ENCODE measurements around the gene ITGA4.
A peak's percentile ranks its signal among the peaks of the same experiment; 100 is the strongest.

The ITGA4 gene

GRCh38 chr2:181570059-181570458 is 112.9 kb downstream of the ITGA4 start:
- TF ChIP-seq TEAD4 (IDR thresholded peaks at IDR 0.05) (no peak), TAF1 (IDR thresholded peaks at IDR 0.05; ENCODE audit: low read depth) (no peak), EGR1 (IDR thresholded peaks at IDR 0.05) (no peak), CEBPB (IDR thresholded peaks at IDR 0.05) (no peak), CREB1 (IDR thresholded peaks at IDR 0.05; ENCODE audit: low read depth) (no peak), REST (IDR thresholded peaks at IDR 0.05; ENCODE audit: low read depth) (no peak), EP300 (IDR thresholded peaks at IDR 0.05; ENCODE audit: borderline replicate concordance) (no peak), MAX (IDR thresholded peaks at IDR 0.05) (no peak), ZBTB7A (IDR thresholded peaks at IDR 0.05; ENCODE audit: low read depth) (no peak), USF1 (IDR thresholded peaks at IDR 0.05) (no peak), YY1 (IDR thresholded peaks at IDR 0.05; ENCODE audit: low read depth) (no peak), FOXM1 (IDR thresholded peaks at IDR 0.05; ENCODE audit: borderline replicate concordance, low read depth) (no peak), NFIC (IDR thresholded peaks at IDR 0.05) (no peak), TCF12 (IDR thresholded peaks at IDR 0.05; ENCODE audit: low read depth) (no peak), RAD21 (IDR thresholded peaks at IDR 0.05; ENCODE audit: low read depth) (no peak)

GRCh38 chr2:181570833-181571661 is 113.9 kb downstream of the ITGA4 start:
- TF ChIP-seq MAX (IDR thresholded peaks at IDR 0.05) (no peak), RAD21 (IDR thresholded peaks at IDR 0.05; ENCODE audit: low read depth) (peak; percentile 32; the same call in 1 of the 2 replicates)

GRCh38 chr2:181573140-181573736 is 116.1 kb downstream of the ITGA4 start:
- no peak for TF ChIP-seq ZBTB7A (IDR thresholded peaks at IDR 0.05; ENCODE audit: low read depth)
- TF ChIP-seq EGR1 (IDR thresholded peaks at IDR 0.05) = no peak
- no peak for TF ChIP-seq MAX (IDR thresholded peaks at IDR 0.05)
- TF ChIP-seq RAD21 (IDR thresholded peaks at IDR 0.05; ENCODE audit: low read depth) = peak; percentile 62

GRCh38 chr2:181574321-181574720 is 117.1 kb downstream of the ITGA4 start:
- no peak for TF ChIP-seq TEAD4 (IDR thresholded peaks at IDR 0.05)
- TF ChIP-seq EP300 (IDR thresholded peaks at IDR 0.05; ENCODE audit: borderline replicate concordance) = no peak
- no peak for TF ChIP-seq REST (IDR thresholded peaks at IDR 0.05; ENCODE audit: low read depth)
- no peak for TF ChIP-seq FOXM1 (IDR thresholded peaks at IDR 0.05; ENCODE audit: borderline replicate concordance, low read depth)
- TF ChIP-seq CEBPB (IDR thresholded peaks at IDR 0.05) = no peak

GRCh38 chr2:181575024-181575649 is 118.0 kb downstream of the ITGA4 start:
- TF ChIP-seq YY1 (IDR thresholded peaks at IDR 0.05; ENCODE audit: low read depth) = no peak
- TF ChIP-seq TAF1 (IDR thresholded peaks at IDR 0.05; ENCODE audit: low read depth) = no peak
- TF ChIP-seq TCF12 (IDR thresholded peaks at IDR 0.05; ENCODE audit: low read depth) = no peak
- TF ChIP-seq MAX (IDR thresholded peaks at IDR 0.05) = no peak
- TF ChIP-seq CREB1 (IDR thresholded peaks at IDR 0.05; ENCODE audit: low read depth) = no peak
- no peak for TF ChIP-seq REST (IDR thresholded peaks at IDR 0.05; ENCODE audit: low read depth)
- no peak for TF ChIP-seq FOXM1 (IDR thresholded peaks at IDR 0.05; ENCODE audit: borderline replicate concordance, low read depth)
- no peak for TF ChIP-seq EP300 (IDR thresholded peaks at IDR 0.05; ENCODE audit: borderline replicate concordance)
- TF ChIP-seq EGR1 (IDR thresholded peaks at IDR 0.05) = no peak
- no peak for TF ChIP-seq CEBPB (IDR thresholded peaks at IDR 0.05)
